Measurements from ENCODE around the gene MAP7.
A peak's percentile ranks its signal among the peaks of the same experiment; 100 is the strongest.

The MAP7 gene

DNA sequence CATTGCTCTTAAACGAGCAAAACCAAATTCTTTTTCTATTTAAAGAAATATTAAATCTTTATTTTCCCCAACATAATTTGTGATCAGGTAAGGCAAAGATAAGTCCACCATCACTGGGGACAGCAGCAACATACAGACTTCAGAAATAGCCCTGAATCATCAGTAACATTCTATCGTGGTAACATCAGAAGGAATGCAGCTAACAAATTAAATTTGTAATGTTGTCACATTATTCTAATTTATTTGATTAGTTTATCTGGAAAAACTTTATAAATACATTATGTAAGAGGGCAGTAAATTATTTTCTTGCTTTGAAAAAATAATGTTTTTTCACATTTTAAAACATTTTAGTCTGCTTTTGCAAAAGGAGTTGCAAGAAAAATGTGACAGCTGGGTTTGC is 206.9 kb downstream of the MAP7 start:
- DNase-seq (ENCODE audit: low spot score), result no peak
- no peak overlapping the region for H3K27ac ChIP-seq
- H3K4me3 ChIP-seq, result no peak overlapping the region
- TF ChIP-seq, protein P1, sequence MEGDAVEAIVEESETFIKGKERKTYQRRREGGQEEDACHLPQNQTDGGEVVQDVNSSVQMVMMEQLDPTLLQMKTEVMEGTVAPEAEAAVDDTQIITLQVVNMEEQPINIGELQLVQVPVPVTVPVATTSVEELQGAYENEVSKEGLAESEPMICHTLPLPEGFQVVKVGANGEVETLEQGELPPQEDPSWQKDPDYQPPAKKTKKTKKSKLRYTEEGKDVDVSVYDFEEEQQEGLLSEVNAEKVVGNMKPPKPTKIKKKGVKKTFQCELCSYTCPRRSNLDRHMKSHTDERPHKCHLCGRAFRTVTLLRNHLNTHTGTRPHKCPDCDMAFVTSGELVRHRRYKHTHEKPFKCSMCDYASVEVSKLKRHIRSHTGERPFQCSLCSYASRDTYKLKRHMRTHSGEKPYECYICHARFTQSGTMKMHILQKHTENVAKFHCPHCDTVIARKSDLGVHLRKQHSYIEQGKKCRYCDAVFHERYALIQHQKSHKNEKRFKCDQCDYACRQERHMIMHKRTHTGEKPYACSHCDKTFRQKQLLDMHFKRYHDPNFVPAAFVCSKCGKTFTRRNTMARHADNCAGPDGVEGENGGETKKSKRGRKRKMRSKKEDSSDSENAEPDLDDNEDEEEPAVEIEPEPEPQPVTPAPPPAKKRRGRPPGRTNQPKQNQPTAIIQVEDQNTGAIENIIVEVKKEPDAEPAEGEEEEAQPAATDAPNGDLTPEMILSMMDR (IDR thresholded peaks at IDR 0.05), result no peak

DNA sequence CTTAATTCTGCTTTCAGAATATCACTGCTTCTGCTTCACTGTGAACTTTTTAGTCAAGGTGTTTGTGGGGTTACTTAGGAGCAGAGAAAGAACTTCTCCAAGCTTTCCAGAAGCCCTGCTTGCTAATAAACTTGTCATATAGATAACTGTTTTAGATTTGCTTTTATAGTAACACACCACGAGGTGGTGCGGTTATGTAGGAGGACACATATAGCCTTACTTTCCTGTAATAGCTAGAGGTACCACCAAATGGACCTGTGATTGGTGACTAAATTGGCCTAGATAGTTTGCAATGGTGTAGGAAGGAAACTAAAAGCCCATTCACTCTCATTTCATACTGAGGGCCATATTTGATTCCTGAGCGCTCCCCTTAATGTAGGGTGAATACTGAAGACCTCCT is 208.3 kb downstream of the MAP7 start:
- Histone ChIP-seq H3K4me3 (no peak overlapping the region), H3K27ac (no peak overlapping the region)
- TF ChIP-seq, protein P1 (IDR thresholded peaks at IDR 0.05), result no peak
- DNase-seq (ENCODE audit: low spot score), result no peak

GRCh38 chr6:136341367-136341766 is 208.9 kb downstream of the MAP7 start:
- Histone ChIP-seq H3K27ac (no peak overlapping the region), H3K4me3 (no peak overlapping the region)
- TF ChIP-seq, protein P1 (IDR thresholded peaks at IDR 0.05), result no peak
- no peak for DNase-seq (ENCODE audit: low spot score)

DNA sequence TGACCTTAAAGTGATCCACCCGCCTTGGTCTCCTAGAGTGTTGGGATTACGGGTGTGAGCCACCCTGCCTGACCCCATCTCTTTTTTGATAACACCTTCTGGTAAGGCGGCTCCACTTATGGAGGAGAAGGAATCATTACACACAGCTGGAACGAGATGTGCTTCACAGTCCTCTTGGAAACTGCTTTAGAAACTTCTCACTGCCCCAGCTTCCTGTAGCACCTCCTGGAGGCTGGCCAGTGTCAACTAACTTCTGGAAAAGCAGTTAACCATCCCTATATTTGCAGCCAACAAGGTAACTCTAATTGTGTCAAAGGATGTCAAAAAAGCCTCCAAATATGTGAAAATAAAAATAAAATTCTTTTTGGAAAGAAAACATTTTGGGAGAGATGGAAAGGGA is 211.7 kb downstream of the MAP7 start:
- Histone ChIP-seq H3K27ac (no peak overlapping the region), H3K4me3 (no peak overlapping the region)
- no peak for DNase-seq (ENCODE audit: low spot score)
- TF ChIP-seq, protein P1 (IDR thresholded peaks at IDR 0.05), result no peak

GRCh38 chr6:136337606-136338005 is 212.6 kb downstream of the MAP7 start:
- H3K27ac ChIP-seq, result no peak overlapping the region
- no peak overlapping the region for H3K4me3 ChIP-seq
- TF ChIP-seq, protein P1 (IDR thresholded peaks at IDR 0.05), result no peak
- DNase-seq (ENCODE audit: low spot score), result no peak

GRCh38 chr6:136337121-136337520 is 213.1 kb downstream of the MAP7 start:
- Histone ChIP-seq H3K27ac (no peak overlapping the region), H3K4me3 (no peak overlapping the region)
- DNase-seq (ENCODE audit: low spot score), result no peak
- TF ChIP-seq, protein P1 (IDR thresholded peaks at IDR 0.05), result no peak

GRCh38 chr6:136335736-136336363 is 214.4 kb downstream of the MAP7 start:
- no peak for DNase-seq (ENCODE audit: low spot score)
- TF ChIP-seq, protein P1 (IDR thresholded peaks at IDR 0.05), result no peak
- Histone ChIP-seq H3K4me3 (no peak overlapping the region), H3K27ac (peak overlapping the region in 1 of 2 donors; percentile 35)

All from coronary artery (tissue), 2 donors.